K562 (cell line): ENCODE results near the gene HSF2. TPM values are rescaled to one million over a fixed set of nuclear protein-coding genes. Genes with fewer than 3 reads are reported as not detected.

Experiments
- DEAF1 ChIP-seq: fragments of 450-650 bp; formaldehyde crosslinking; IDR thresholded peaks from 2 replicates; pipeline ENCODE4 v1.4.0; 2020; ENCODE audit warnings: mild to moderate bottlenecking, moderate library complexity
- KLF1 ChIP-seq: fragments of 450-650 bp; IDR thresholded peaks from 2 replicates; pipeline ENCODE4 v1.6.1; 2016; ENCODE audit warnings: missing genetic modification characterization, missing compliant biosample characterization
- SFPQ ChIP-seq: fragments of 200-400 bp; formaldehyde crosslinking; IDR thresholded peaks from 2 replicates; pipeline ENCODE4 v1.6.1; 2017; ENCODE audit warnings: mild to moderate bottlenecking, low read depth, low read length, moderate library complexity
- SIN3A ChIP-seq, 2 experiments: fragments of 150-350 bp in 1 of 2; IDR thresholded peaks; 2 replicates each; pipeline ENCODE4 v1.6.1; 2011 to 2016; ENCODE audit warnings: borderline replicate concordance in 2 of 2, low read depth in 2 of 2, low read length in 2 of 2, mild to moderate bottlenecking in 2 of 2, moderate library complexity in 2 of 2; ENCODE audit not compliant: control insufficient read depth in 1 of 2
- SREBF2 ChIP-seq: sonication (generic); formaldehyde crosslinking; IDR thresholded peaks from 2 replicates; pipeline ENCODE4 v1.4.0; 2020; ENCODE audit warnings: mild to moderate bottlenecking, missing genetic modification reagents
- TSHZ1 ChIP-seq: fragments of 250-450 bp; sonication (Bioruptor Pico); IDR thresholded peaks from 2 replicates; pipeline ENCODE4 v1.4.0; 2020; ENCODE audit warnings: mild to moderate bottlenecking, moderate library complexity
- ZBTB7A ChIP-seq: IDR thresholded peaks from 2 replicates; pipeline ENCODE4 v1.6.1; 2011; ENCODE audit warnings: low read depth, mild to moderate bottlenecking, low read length, moderate library complexity, borderline replicate concordance; ENCODE audit not compliant: control insufficient read depth
- polyA plus RNA-seq, 8 experiments: library from polyadenylated mRNA; depleted of rRNA in 4 of 8; stranded (reverse) in 5 of 8; unstranded in 3 of 8; fragments of >200 nt; fragmentation: Nextera tagmentation in 2 of 8; fragmentation: Illumina TruSeq in 1 of 8; extraction: Ambion mirVana in 2 of 8; extraction: Trizol in 1 of 8; gene quantifications; 2 replicates each; pipeline versions ENCODE4 v1.2.1 to v1.2.3, GENCODE V29; 2011 to 2014; ENCODE audit warnings: inconsistent platforms in 1 of 8, missing spikeins in 1 of 8
- total RNA-seq, 7 experiments: library from RNA; depleted of rRNA in 6 of 7; stranded (reverse); fragments of >200 nt in 6 of 7; fragmentation: Illumina TruSeq in 2 of 7; extraction: Trizol in 2 of 7; gene quantifications; 2 replicates each; pipeline versions ENCODE4 v1.2.1 to v1.2.3, GENCODE V29; 2011 to 2021; ENCODE audit warnings: low replicate concordance in 1 of 7
- TF ChIP-seq, protein P1 (sequence below): sonication (generic); formaldehyde crosslinking; IDR thresholded peaks from 2 replicates; pipeline ENCODE4 v1.4.0; 2020; ENCODE audit warnings: mild to moderate bottlenecking, missing genetic modification reagents
- TF ChIP-seq, protein P2 (sequence below): fragments of 200-800 bp; sonication (Bioruptor generic); IDR thresholded peaks from 2 replicates; pipeline ENCODE4 v1.6.1; 2017; ENCODE audit warnings: missing genetic modification characterization, missing compliant biosample characterization

Gene HSF2
- total and polyA plus RNA-seq, 9 of the 15 experiments (the other 6 are each of a cell fraction or from before 2014, with no cell fraction given), result 19.1 to 73.1 (median 29.2) TPM

DNA sequence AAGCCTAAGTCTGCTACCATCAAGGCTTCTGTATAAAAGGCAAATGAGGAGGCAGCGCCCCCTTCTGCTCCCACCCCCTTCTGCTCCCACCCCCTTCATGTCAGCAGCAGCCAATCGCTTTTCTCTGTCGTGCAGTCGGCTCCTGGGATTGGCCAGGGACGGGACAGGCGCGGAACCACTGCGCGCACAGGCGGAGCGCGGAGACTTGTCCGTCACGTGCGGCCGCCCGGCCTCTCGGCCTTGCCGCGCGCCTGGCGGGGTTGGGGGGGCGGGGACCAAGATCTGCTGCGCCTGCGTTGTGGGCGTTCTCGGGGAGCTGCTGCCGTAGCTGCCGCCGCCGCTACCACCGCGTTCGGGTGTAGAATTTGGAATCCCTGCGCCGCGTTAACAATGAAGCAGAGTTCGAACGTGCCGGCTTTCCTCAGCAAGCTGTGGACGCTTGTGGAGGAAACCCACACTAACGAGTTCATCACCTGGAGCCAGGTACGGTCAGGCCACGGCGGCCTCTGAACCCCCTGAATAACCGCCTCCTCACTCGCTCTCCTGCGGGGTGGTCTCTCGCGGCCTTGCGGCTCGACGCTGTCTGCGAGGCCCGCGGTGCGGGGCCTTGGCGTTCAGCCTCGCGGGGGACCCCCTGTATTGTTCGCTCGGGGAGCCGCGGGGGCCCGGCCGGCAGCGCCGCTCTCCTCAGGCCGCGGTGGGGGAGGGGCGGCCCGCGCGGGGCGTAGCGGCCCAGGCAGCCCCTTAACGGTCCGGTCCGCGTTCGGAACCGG, at the start of gene HSF2 (continued):
- TF ChIP-seq KLF1 (no peak), SFPQ (no peak), SIN3A (IDR thresholded peaks at IDR 0.05; ENCODE audit: borderline replicate concordance in 2 of 2, control insufficient read depth in 1 of 2, low read depth in 2 of 2, low read length in 2 of 2) (no peak), SREBF2 (CRISPR knock-in tag) (no peak), TSHZ1 (CRISPR knock-in tag) (no peak), DEAF1 (CRISPR knock-in tag) (no peak), ZBTB7A (peak; percentile 46; the same call in 1 of the 2 replicates)
- TF ChIP-seq, protein P1, sequence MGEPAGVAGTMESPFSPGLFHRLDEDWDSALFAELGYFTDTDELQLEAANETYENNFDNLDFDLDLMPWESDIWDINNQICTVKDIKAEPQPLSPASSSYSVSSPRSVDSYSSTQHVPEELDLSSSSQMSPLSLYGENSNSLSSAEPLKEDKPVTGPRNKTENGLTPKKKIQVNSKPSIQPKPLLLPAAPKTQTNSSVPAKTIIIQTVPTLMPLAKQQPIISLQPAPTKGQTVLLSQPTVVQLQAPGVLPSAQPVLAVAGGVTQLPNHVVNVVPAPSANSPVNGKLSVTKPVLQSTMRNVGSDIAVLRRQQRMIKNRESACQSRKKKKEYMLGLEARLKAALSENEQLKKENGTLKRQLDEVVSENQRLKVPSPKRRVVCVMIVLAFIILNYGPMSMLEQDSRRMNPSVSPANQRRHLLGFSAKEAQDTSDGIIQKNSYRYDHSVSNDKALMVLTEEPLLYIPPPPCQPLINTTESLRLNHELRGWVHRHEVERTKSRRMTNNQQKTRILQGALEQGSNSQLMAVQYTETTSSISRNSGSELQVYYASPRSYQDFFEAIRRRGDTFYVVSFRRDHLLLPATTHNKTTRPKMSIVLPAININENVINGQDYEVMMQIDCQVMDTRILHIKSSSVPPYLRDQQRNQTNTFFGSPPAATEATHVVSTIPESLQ, result peak; percentile 66; the same call in 1 of the 2 replicates
- TF ChIP-seq, protein P2, sequence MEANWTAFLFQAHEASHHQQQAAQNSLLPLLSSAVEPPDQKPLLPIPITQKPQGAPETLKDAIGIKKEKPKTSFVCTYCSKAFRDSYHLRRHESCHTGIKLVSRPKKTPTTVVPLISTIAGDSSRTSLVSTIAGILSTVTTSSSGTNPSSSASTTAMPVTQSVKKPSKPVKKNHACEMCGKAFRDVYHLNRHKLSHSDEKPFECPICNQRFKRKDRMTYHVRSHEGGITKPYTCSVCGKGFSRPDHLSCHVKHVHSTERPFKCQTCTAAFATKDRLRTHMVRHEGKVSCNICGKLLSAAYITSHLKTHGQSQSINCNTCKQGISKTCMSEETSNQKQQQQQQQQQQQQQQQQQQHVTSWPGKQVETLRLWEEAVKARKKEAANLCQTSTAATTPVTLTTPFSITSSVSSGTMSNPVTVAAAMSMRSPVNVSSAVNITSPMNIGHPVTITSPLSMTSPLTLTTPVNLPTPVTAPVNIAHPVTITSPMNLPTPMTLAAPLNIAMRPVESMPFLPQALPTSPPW (CRISPR knock-in tag), result peak; percentile 86
